ENCODE data around the gene CREB5. TPM values are rescaled to one million over a fixed set of nuclear protein-coding genes. Genes with fewer than 3 reads are reported as not detected.

CREB5 gene
- total RNA-seq, 4 donors from 2014 or later = 7.8 to 29.9 (median 12.9) TPM

DNA sequence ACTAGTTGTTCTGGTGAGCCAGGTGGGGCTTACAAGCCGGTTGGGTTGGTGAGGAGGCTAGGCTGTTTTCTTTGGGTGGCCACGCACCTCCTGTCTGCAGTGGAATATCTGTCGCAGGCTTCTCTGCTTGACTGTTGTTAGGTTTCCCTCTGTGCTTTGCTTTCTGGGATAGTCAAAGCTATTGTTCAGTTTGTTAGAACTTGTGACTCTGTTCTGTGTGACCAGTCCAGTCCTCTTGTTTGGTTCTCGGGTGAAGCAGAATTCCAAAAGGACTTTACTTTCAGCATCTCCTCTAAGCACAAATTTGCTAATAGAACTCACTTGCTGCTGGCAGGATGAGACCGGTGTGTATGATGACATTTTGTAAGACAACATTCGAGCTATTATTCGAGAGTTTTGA, 105.3 kb downstream of the CREB5 start:
- Histone ChIP-seq H3K27me3 (no peaks in the 10 kb centered on the region), H3K36me3 (no peaks in the 10 kb centered on the region), H3K4me1 (no peaks in the 10 kb centered on the region), H3K9me3 (no peaks in the 10 kb centered on the region), H3K27ac (no peak overlapping the region), H3K4me3 (no peak overlapping the region)
- no peak for ATAC-seq
- WGBS, 2 donors (ENCODE audit: low coverage in 1 of 2) = 93 to 100% methylated on average over 5 of the region's 7 CpGs
- TF ChIP-seq POLR2A (IDR thresholded peaks at IDR 0.05) = no peak

DNA sequence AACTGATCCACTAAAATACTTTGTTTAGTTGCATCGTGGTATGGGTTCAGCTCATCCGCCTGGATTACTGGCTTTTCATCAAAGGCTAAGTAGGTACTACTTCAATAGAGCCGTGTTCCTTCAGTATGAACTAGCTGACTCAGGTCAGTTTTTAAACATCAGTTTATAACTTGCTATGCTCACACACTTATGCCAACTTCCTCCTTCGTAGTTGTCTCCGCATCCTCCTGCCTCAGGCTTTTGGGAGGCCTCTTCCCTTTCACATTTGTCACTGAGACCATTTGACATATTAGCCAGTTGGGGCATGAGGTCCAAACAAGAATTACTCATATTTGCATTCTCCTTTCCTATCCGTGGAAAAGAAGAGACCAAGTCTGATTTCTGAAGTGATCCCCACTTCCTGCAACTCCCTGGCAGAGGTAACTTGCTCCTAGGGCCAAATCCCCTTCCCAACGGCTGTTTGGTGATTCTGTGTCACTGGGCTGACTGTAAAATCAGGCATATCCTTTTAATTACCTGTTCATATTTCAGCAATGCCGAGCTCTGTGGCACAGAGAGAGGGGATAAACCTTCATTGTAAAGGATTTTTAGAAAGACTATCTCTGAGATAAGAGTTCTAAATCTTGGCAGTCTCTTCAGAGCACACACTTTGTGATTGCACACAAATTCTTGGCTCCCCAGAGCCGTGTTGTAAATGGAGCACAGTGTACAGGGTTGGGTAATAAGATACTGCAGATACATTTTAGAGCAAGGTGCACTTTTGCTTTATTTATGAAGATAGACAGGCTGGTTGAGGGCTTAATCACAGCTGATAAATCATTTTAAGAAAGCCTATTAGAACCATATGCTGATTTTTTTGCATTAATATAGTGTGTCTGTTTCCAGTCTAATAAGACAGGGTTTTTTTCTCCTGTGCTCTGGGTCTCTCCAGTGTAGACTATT, 108.0 kb downstream of the CREB5 start:
- H3K4me3 ChIP-seq = no peak overlapping the region
- no peak for ATAC-seq
- WGBS, 2 donors (ENCODE audit: low coverage in 1 of 2) = 45 to 48% methylated on average over 8 to 9 of the region's 9 CpGs
- H3K27me3 ChIP-seq = no peaks in the 10 kb centered on the region
- H3K36me3 ChIP-seq = no peaks in the 10 kb centered on the region
- H3K27ac ChIP-seq = no peak overlapping the region
- TF ChIP-seq, protein P1, sequence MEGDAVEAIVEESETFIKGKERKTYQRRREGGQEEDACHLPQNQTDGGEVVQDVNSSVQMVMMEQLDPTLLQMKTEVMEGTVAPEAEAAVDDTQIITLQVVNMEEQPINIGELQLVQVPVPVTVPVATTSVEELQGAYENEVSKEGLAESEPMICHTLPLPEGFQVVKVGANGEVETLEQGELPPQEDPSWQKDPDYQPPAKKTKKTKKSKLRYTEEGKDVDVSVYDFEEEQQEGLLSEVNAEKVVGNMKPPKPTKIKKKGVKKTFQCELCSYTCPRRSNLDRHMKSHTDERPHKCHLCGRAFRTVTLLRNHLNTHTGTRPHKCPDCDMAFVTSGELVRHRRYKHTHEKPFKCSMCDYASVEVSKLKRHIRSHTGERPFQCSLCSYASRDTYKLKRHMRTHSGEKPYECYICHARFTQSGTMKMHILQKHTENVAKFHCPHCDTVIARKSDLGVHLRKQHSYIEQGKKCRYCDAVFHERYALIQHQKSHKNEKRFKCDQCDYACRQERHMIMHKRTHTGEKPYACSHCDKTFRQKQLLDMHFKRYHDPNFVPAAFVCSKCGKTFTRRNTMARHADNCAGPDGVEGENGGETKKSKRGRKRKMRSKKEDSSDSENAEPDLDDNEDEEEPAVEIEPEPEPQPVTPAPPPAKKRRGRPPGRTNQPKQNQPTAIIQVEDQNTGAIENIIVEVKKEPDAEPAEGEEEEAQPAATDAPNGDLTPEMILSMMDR (IDR thresholded peaks at IDR 0.05) = no peak
- no peaks in the 10 kb centered on the region for H3K4me1 ChIP-seq
- H3K9me3 ChIP-seq = no peaks in the 10 kb centered on the region

DNA sequence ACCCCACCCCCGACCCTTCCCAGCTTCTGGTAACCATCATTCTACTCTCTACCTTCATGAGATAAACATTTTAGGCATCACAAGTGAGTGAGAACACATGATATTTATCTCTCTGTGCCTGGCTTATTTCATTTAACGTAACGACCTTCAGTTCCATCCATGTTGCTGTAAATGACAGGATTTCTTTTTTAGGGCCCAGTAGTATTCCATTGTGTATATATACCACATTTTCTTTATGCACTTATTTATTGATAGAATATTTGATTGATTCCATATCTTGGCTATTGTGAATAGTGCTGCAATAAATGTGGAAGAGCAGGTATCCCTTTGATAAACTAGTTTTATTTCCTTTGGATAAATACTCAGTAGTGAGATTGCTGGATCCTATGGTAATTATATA, 112.7 kb downstream of the CREB5 start:
- Histone ChIP-seq H3K4me1 (no peaks in the 10 kb centered on the region), H3K9me3 (no peaks in the 10 kb centered on the region), H3K4me3 (no peak overlapping the region), H3K27ac (no peak overlapping the region), H3K27me3 (no peaks in the 10 kb centered on the region), H3K36me3 (no peaks in the 10 kb centered on the region)
- WGBS, 2 donors (ENCODE audit: low coverage in 1 of 2) = 92 to 100% methylated on average over 1 of the region's 3 CpGs
- TF ChIP-seq POLR2AphosphoS5 (IDR thresholded peaks at IDR 0.05) (no peak), EP300 (IDR thresholded peaks at IDR 0.05) (no peak)
- TF ChIP-seq, protein P1 (IDR thresholded peaks at IDR 0.05) = no peak
- no peak for ATAC-seq

DNA sequence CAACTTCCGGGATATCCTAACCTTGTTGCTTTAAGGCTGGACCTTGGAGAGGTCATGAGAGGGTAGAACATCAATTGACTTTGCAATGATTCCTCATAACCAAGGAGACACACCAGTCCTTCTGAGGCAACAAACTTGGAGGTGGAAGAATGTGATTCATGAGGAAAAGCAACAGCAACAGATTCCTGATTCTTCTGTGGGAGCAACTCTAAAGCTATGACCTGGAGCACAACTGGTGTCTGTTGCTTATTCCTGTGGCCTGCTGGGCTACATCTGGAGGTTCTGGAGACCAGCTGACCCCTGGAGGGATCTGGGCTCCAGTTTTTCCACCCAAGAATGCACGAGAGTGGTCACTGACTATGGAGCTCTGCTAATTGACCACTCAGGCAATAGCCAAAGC, 116.6 kb downstream of the CREB5 start:
- 66 to 100% methylated on average over 1 to 2 of the region's 2 CpGs for WGBS, 2 donors (ENCODE audit: low coverage in 1 of 2)
- Histone ChIP-seq H3K27ac (peak overlapping the region in 2 of 4 donors; percentile 24 to 49), H3K27me3 (no peaks in the 10 kb centered on the region), H3K9me3 (no peaks in the 10 kb centered on the region), H3K36me3 (no peaks in the 10 kb centered on the region), H3K4me3 (no peak overlapping the region), H3K4me1 (peaks cover 0 to 11% (median 6%) of the 10 kb centered on the region in 3 donors)
- peak; percentile 56 for ATAC-seq
- TF ChIP-seq, protein P1 (IDR thresholded peaks at IDR 0.05) = no peak
- TF ChIP-seq POLR2AphosphoS5 (IDR thresholded peaks at IDR 0.05) (no peak), EP300 (IDR thresholded peaks at IDR 0.05) (no peak), POLR2A (IDR thresholded peaks at IDR 0.05) (no peak)

DNA sequence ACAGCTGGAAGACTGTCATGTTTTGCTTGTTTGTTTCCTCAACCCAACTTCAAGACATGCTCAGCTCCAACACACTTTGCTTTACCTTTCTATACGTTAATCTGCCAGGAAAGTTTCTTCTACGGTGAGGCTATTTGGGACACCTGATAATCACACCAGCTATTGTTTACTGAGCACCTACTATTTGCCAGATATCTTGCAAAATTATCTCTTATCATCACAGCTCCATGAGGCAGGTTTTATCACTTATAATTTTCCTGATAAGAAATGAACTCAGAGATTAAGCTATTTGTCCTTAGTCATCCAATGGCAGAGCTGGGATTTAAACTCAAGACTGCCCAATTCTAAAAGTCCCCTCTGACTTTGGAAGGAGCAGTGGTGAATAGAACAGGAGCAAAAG, 117.4 kb downstream of the CREB5 start:
- H3K4me3 ChIP-seq = no peak overlapping the region
- H3K4me1 ChIP-seq = peaks cover 0 to 18% (median 8%) of the 10 kb centered on the region in 3 donors
- no peak overlapping the region for H3K27ac ChIP-seq
- TF ChIP-seq POLR2A (IDR thresholded peaks at IDR 0.05) (no peak), EP300 (IDR thresholded peaks at IDR 0.05) (no peak), POLR2AphosphoS5 (IDR thresholded peaks at IDR 0.05) (no peak)
- TF ChIP-seq, protein P1 (IDR thresholded peaks at IDR 0.05) = no peak
- WGBS, 2 donors (ENCODE audit: low coverage in 1 of 2) = 71 to 85% methylated on average over 2 of the region's 2 CpGs
- no peak for ATAC-seq
- no peaks in the 10 kb centered on the region for H3K27me3 ChIP-seq
- H3K36me3 ChIP-seq = no peaks in the 10 kb centered on the region
- H3K9me3 ChIP-seq = no peaks in the 10 kb centered on the region
